HG03159 (cell line): Measurements from ENCODE around the gene HOXA4.

Experiments
- ATAC-seq: cut with Tn5 transposase; IDR thresholded peaks from one replicate; pipeline ENCODE4 v1.9.1; 2021; ENCODE audit warnings: mild to moderate bottlenecking, moderate library complexity; ENCODE audit not compliant: unreplicated experiment

Gene HOXA4

DNA sequence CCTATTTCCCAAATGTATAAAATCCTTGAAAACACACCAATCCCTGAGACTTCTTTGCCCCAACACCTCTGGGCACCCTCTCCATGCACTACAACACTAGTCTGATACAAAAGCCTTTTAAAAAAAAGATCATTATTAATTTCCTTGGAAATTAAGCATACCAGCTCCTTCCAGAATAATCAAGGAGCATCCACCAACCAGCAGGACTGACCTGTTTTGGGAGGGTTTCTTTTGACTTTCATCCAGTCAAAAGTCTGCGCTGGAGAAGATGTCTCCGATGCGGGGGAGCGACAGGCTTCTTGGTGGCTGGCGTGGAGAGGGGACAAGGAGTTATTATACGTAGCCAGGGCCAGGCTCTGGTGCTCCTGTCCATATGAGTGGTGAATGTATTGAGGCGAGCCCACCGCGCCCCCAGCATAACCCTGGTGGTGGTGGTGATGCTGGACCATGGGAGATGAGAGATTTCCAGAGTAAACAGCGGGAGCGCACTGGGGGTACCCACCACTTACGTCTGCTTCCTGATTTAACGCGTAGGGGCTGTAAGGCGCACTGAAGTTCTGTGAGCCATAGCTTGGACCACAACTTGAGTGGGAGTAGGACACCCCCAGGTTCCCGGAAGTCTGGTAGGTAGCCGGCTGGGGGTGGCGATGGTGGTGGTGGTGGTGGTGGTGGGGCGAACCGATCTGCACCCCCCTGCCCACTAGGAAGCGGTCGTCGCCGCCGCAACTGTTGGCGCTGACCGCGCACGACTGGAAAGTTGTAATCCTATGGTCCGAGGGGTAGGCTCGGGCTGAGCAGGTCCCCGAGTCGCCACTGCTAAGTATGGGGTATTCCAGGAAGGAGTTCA lies 35.3 kb downstream of the HOXA4 start:
- ATAC-seq, result no peak

DNA sequence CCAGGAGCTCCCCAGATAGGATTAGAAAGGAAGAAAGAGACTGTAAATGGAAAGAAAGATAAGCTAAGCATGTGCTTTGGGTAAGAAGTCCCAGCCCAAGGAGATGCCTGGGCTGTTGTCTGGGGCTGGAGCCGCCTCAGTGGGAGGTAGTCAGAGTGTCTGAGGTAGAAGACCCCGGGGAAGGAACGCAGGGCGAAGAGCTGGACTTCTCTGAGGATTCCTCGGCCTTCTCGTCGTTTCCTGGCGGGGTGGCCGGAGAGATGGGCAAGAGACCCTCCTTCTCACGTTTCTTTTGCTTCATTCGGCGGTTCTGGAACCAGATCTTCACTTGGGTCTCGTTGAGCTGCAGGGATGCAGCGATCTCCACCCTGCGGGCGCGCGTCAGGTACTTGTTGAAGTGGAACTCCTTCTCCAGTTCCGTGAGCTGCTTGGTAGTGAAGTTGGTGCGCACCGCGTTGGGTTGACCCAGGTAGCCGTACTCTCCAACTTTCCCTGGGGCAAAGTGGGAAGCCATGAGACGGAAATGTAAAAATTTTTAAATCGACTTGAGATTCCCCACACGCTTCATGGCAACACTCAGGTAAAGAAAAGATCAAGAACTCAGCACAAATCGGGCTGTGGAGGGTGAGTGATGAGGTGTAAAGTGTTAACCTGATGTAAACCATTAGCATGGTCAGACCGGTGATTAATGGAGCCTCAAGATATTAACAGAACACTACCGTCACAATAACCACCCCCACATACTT lies 36.1 kb downstream of the HOXA4 start:
- ATAC-seq, result no peak

DNA sequence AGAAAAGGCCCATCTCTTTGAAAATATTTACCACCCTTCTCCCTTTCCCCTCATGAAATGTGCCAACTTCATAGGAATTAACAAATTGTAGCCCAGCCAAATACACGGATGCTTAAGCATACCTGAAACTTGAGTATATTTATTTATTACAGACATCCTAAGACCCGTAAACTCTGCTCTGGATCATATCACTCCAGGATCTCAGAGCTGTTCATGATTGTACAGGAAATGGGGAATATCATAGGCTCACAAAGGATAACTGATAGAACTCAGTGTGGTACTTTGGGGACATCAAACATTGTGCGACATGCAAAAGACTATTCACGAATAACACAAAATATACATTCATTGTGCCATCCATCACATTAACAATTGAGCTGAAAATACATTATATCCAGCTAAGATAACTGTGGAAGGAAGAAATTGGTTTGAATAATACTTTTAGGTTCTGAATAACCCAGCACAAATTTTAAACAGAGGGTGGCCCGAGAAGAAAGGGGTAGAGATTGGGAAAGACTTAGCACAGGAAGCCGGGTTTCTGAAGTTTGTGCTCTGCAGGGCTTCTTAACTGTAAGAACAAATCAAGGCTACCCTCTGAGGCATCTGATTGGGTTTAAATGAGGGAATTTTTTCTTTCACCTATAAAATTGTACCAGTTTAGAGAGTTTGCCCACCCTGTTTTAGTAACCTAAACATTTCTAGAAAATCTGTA lies 37.2 kb downstream of the HOXA4 start:
- no peak for ATAC-seq

DNA sequence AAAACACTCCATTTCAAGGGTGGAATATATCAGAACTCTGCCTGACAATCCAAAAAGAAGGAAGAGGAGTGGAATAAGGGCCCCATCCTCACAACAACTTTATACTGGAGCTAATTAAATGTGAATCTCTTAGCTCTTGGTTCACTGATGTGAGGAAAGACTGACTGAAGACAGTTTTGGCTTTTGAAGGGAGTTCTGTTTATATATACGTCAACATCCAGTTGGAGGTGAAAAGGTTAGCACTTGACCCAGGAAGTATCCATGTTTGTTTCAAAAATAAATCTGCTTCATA lies 37.8 kb downstream of the HOXA4 start:
- no peak for ATAC-seq

DNA sequence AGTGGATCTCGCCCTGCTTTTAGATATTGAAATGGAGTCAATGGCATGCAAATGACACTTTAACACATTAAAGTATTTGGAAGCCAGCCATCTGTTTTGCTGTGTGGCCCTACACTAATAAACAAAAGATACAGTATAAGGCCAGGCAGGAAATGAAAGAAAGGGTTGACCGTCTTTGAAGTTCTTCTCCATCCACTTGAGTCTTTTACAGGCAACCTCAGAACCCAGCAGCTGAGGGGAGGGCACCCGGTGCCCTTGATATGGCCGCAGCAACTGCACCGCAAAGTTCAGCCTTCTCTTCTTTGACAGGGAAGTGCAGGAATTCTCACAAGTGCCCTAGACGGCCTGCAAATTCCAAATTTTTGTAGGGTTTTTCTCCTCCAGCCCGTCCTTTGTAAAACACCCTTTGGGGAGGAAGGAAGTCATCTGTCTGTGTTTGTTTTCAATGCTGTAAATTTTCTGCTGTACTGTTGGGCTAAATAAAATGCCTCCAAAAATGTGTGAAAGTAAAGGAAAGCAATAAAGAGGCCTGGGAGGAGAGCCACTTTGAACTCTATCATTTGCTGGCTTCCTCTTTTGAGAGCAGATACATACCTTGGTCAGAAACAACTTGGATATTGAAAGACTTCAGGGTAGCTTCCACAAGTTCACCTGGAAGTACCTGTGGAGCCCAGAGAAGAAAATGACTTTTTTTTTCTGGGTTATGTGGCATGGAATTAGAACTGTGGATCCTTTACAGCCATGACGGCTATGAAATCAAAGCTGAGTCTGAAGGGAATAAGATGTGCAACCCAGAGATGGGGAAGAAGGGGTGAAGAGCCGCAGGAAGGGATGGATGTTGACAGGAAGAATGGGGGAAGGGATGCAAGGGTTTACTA lies 38.4 kb downstream of the HOXA4 start:
- ATAC-seq, result no peak

DNA sequence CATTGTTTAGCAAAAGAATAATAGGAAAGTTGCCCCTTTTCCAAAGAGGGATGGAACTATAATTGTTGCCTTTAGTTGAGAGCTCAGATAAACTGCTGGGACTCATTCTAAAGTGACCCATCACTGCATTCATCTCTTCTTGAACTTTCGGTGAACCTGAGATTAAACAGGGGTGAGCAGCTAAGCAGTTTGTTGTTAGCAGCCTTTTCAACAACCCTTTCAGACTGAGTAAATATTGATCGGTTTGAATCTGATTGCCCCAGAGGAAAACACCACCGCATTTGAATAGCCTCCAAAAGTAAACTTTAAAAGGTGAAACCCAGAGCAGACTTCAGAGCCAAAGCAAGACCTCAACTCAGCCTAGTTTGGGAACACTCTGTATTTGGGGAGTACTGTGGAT lies 39.5 kb downstream of the HOXA4 start:
- ATAC-seq, result no peak

DNA sequence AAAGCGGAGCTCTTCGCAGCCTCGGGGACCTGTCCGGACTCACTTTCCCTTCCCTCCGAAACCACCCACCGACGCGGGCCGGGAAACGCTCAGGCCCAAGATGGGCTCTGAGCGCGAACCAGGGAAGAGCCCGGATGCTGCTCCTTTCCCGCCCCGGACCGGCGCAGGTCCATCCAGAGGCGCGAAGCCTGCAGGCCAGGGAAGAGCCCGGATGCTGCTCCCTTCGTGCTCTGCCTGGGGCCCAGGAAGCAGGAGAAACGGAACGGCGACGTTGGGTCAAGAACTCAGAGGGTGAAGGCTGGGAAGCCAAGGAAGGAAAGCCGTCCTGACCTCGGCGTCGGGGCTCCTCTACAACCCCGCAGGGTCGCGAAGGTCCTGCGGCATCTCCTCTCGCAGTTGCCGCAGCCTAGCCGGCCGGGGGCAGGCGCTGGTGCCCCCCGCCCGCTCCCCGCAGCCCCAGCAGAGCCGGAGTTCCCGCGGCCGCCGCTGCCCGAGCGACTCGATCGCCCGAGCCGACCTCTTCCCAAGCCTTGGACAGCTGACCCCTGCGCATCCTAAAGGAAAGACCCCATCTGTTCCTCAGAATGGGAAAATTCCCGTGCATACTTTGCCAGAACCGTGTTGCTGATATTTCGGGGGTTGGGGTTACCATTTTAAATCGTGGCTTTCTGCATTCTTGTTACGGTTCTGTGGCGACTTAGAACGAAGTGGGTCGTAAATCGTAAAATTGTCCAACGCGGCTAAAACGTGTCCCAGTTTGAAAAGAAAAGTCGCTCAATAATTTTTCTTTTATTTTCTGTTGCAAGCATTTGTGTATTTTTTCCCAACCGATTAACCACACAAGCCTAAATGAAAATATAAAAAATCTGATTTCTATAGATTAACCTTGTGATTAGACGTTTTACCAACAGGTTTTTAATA lies 42.3 kb downstream of the HOXA4 start:
- no peak for ATAC-seq

DNA sequence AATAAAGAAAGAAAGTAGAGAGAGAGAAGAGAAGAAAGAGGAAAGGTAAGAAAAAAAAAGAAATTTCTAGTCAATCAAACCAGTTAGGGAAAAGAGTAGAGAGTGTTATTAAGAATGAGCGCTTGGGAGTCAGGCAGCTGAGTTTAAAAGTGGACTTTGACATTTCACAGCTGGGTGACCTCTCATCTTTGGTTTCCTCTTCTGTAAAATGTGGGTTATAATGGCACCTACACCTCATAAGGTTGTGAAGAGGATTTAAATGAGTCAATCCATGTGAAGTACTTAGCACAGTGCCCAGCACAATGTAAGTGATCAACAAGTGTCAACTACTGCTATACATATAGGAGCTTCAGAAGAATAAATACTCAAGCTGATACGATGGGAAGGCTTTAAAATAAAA lies 46.9 kb downstream of the HOXA4 start:
- no peak for ATAC-seq

DNA sequence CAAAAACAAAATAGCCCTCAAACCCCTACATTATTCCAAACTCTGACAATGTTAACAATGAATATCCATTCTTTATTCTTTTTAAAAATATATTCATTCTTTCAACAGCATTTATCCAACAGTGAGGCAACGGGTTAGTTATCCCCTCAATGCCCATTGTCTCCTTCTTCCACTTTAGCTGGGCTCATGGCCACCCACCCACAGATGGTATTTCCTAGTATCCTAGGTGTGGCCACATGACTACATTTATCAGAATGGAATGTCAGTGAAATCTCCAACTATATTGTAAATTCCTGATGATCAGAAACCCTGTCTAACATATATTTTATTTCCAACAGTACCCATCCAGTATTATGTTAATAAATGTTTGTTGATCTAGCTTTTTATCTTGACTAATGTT lies 48.4 kb downstream of the HOXA4 start:
- ATAC-seq, result no peak

DNA sequence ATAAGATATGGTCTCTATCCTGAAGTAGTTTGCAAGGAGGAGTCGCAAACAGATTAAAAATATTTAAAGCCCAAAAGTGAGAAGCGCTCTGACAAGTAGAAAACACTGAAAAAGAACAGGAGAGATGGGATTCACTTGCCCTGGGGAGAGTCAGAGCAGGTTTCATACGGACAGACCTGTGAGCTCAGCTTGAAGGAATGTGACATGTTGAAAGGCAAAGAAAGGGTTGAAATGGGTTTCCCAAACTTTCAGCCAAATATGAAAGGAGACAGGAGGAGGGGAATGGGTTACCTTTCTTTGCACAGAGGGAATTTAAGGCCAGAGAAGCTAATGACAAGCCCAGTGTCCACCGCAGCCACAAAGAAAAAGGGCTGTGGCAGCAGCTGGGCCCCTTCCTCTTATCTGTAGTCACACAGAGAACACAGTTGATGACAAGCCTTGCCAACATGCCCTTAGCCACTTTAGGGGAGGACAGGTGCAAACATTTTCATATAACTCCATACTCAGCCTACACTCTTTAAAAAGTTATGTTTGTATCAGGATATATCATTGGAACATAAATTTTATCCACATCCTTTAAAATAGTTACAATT lies 49.6 kb downstream of the HOXA4 start:
- no peak for ATAC-seq

DNA sequence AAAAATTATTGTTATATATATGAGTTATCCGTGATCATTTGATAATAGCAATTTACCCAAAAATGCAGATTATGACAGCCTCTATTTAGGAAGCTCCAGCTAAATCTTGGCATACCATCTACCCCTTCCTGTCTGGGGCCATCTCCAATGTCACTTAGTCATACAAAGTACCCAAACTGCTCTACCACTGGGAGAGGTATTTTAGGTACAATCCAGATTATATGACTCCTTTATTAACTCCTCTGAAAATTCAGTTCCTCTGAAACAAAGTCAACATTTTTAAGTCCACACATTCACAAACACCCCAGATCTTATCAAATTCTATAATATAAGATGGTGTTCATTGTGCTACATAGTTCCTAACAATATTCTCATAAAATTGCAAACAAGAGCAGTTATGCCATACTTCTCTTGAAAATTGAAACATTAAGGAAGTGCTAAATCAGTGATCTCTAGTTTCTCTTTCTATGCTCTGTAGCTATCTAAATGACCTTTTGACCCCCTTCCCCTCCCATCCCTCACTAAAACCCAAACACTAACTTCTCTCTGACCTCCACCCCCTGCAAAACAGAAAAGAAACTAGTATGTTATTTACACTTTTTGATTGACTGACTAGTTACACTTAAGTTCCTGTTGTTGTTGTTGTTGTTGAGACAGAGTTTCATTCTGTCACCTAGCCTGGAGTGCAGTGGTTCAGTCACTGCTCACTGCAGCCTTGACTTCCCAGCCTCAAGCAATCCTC lies 51.2 kb downstream of the HOXA4 start:
- peak; percentile 62 for ATAC-seq

DNA sequence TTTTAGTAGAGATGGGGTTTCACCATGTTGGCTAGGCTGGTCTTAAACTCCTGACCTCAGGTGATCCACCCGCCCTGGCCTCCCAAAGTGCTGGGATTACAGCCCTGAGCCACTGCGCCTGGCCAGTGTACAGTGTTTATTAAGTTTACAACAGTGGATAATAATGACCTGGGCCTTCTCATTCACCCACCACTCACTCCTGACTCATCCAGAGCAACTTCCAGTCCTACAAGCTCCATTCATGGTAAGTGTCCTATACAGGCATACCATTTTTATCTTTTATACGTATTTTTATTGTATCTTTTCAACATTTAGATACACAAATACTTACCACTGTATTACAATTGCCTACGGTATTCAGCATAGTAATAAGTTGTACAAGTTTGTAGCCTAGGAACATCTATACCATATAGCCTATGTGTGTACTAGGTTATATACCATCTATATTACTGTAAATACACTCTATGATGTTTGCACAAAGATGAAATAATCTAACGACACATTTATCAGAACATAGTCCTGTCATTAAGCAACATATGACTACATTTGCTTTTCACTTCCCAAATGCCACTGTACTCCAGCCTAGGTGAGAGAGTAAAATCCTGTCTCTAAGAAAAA lies 51.8 kb downstream of the HOXA4 start:
- ATAC-seq, result no peak
